GM21367 (cell line): ENCODE measurements around the gene ZWILCH.
"Not testable (repeated sequence)": the region's sequence is repeated elsewhere in the genome, so short reads cannot be mapped to it uniquely, and the experiment has no call there.

ENCODE experiments used
- ATAC-seq: cut with Tn5 transposase; IDR thresholded peaks from one replicate; pipeline ENCODE4 v1.9.1; 2021; ENCODE audit not compliant: unreplicated experiment

ZWILCH gene

GRCh38 chr15:66486887-66487286, 18.2 kb upstream of the ZWILCH start:
- ATAC-seq, result no peak

GRCh38 chr15:66488525-66488924, 16.6 kb upstream of the ZWILCH start:
- no peak for ATAC-seq

- no peak for ATAC-seq
These were observed 15.8 kb upstream of the ZWILCH start for GRCh38 chr15:66489179-66489791.

DNA sequence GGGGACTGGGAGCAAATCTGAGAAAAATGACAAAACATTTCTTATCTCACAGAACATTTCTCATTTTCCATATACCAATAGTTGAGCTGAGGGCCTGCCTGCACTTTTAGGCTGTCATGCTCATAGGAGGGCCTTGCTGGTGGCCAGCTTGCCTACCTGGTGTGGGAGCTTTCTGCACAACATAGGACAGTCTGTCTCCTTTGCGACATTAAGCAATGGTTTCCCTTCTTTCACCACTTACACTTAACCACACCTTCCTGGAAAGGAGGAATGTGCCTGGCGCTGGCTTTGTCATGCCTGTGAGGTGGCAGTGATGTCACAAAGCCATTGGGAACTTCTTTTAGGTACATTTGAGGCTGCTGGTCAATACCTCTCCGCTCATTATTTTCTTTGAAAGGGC, 13.3 kb upstream of the ZWILCH start:
- ATAC-seq, result no peak

GRCh38 chr15:66494262-66494661, 10.9 kb upstream of the ZWILCH start:
- ATAC-seq, result no peak

GRCh38 chr15:66496951-66497501, 8.1 kb upstream of the ZWILCH start:
- no peak for ATAC-seq

DNA sequence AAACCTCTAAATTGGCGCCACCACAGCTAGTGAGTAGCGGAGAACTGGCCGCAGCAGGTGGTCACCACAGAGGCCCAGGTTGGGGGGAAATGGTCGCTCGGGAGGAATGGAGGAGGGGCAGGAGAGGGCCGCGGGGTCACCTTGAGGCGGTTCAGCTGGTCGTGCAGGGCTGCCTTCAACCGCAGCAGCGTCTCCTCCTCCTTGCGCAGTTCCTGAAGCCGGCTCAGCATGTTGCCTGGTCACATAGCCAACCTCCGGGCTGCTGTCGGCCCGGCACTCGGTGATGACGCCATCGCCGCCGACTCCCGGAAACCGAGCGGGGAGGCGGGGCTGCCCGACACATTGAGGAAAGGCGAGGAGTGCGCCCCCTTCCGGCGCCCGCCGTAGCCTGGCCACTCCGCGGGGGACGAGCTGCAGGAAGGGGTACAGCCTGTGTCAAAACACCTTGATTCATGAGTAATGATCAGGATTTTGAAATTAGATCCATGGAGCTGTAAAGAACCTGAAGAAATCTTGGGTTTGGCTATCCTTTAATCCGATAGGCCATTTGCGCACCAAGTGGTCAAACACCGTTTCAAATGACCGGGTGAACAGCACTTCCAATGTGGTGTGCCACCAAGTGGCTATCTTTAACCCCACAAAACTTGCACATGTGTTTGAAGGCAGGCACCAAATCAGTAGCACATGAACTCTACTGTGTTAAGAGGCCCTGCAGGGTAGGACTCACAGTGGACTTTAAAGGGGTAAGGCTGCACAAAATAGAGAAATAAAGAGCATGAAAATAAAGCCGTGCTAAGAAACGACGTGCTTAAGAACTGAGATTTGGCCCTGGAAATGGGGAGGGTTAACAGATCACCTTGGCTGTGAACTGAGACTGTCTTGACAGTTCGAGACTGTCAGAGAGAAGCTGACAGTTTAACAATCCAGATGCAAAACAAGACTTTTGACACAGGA, 7.3 kb upstream of the ZWILCH start, which contains the start of gene SNAPC5:
TSS of gene SNAPC5 (minus strand) at position 261 of the 954 bp plus-strand sequence. CDS start at position 230, 31 bp downstream.
- ATAC-seq, result peak; percentile 86

DNA sequence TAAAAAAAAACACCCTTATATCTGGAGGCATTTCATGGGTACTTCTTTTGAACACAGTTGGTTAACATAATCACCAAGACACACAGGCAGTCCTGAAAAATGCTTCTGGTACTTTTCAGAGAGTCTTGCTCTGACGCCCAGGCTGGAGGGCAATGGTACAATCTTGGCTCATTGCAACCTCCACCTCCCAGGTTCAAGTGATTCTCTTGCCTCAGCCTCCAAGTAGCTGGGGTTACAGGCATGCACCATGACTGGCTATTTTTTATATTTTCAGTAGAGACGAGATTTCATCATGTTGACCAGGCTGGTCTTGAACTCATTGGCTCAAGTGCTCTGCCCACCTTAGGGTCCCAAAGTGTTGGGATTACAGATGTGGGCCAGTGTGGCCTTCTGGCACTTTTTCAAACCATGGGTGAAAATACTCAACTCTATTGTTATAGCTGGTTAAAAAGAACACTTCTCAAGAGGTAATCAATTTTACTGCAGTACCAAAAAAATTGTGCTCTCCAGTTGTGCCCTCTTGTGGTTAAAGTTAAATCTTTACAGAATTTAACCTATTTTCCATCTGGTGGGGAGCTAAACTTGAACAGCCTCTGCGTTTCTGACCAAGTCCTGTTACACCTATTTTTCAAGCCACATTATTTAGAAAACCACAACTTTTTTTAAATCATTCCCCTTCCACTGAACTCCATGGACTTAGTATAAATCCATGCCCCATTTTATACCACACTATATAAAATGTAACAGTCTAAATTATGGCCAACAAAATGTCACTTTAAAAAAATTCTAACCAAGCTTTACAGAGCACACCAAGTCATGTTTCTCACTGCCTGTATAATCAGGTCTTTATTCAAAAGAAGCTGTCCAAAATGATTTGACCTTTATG, 6.4 kb upstream of the ZWILCH start:
- no peak for ATAC-seq

DNA sequence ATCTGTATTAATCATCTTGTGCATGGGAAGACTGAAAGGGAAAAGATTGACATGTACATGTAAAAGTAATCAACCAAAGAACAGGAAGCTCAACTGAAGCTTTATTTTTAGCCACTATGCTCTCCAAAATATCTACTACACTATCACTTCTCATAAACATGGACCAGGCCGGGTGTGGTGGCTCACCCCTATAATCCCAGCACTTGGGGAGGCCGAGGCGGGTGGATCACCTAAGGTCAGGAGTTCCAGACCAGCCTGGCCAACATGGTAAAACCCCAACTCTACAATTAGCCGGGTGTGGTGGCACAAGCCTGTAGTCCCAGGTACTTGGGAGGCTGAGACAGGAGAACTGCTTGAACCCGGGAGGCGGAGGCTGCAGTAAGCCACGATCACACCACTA, 4.8 kb upstream of the ZWILCH start:
- ATAC-seq, result not testable (repeated sequence)

DNA sequence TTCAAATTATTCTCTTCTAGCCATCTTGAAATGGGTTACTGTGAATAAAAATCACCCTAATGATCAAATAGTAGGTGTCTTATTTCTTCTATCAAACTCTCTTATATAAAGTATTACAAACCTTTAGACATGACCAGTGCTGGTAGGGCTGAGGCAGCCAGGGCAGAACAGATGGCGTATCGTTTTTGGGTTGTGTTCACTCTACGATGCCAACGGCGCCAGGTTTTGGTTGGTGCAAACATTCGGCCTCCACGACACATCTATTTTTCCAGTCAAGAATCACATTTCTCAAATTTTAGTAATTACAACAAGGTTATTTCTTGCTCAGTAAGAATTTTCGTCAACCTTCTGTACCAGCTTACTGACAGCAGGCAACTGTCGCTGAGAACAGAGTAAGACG, 2.6 kb upstream of the ZWILCH start:
- ATAC-seq, result no peak

DNA sequence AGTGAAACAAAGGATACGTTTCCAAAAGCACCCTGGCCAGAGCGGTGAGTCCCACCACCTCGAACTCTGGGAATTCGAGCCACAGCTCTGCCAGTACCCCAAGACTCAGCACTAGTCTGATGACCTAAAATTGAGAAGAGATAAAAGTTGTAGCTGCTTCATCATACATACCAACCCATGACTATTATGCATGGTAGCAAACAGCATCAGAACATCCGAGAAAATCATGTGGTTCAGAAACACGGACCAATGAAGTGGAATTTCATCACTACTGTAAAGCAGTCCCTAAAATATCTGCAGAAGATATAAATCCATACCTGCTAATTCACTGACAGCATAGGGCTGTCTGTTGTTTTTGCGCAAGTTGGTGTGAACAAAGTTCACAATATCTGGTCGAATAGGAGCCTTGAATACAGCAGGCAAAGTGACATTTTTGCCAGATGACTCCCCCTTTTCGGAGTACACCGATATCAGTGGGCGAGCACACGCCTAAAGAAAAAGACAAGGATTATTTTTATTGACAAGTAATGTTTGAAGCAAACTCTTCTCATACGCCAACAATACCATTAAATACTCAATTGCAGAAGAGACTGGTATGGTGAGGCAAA, 2.0 kb upstream of the ZWILCH start:
- ATAC-seq, result not testable (repeated sequence)

- no peak for ATAC-seq
These were observed 1.2 kb upstream of the ZWILCH start for GRCh38 chr15:66503780-66504562.

DNA sequence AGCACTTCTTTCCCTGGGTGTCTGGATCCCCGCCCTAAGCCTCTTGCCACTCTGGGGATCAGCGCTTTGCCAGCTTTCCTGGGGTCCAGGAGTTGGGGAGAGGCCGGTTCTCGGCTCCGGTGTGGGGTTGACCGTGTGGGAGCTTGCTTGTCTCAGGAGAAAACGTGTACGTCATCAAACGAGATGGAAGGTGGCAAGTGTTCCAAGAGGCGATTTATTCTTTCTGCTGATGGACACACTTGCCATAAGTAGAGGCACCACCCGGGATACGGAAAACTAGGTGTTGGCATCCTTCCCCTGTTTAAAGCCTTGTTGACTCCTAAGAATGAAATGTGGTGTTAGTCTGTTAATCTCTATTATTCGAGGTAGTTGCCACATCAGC, 295 bp downstream of the ZWILCH start:
- ATAC-seq, result peak; percentile 19

DNA sequence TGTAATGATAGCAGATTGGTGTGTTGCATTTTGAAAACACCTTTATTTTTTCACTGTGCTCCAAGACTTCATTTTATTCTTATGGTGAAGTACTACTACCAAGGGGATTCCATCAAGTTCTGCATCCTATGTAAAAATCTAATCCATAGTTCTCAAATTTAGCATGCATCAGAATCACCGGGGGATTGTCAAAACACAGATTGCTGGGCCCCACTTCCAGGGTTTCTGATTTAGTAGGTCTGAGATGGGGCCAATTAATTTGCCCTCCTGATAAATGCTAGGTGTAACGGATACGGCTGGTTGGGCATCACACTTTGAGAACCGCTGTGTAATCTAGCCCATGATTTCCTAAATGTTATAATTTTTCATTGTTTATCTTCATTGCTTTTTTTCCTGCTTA, 692 bp downstream of the ZWILCH start:
- ATAC-seq, result no peak

- ATAC-seq, result no peak
These were observed 3.3 kb downstream of the ZWILCH start for GRCh38 chr15:66508293-66508883.

GRCh38 chr15:66514586-66514985, 9.5 kb downstream of the ZWILCH start:
- no peak for ATAC-seq

GRCh38 chr15:66515901-66516322, 10.8 kb downstream of the ZWILCH start:
- no peak for ATAC-seq

DNA sequence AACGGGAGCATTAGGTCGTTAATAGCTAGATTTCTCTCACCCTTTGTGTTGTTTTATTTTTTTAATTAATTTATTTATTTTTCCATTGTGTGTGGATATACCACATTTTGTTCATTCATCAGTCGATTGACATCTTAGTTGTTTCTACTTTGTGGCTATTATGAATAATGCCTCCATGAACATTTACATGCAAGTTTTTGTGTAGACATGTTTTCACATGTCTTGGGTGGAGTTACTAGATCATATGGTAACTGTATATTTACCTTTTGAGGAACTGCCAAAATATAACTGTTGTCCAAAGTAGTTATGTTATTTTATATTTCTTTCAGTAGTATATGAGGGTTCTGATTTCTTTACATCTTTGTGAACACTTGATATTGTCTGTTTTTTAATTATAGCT, 18.8 kb downstream of the ZWILCH start:
- ATAC-seq, result no peak

DNA sequence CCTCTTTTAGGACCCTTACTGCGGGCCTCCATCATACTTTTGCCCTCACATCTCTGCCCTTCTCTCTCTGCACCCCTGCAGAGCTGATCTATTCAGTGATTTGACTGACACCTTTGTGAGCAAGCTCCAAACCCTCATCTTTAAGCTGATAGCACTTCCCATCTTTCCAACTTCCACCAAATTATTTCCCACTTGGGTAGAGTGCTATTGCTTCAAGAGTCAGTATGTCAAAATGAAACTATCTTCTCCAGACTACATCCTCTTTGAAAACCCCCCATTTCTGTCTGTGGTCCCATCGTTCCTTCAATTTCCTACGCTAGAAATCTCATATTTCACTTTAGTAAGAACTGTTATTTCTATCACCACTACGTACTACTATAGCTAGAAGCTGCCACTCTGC, 19.7 kb downstream of the ZWILCH start:
- no peak for ATAC-seq
